T follicular helper cell (primary cell): ENCODE data around the gene TPGS1.

Experiments
- DNase-seq: peaks from one replicate; pipeline ENCODE4 v3.0.0-alpha.2; 2020; ENCODE audit warnings: low read depth
- total RNA-seq, 2 experiments: gene quantifications; one replicate each; lab custom pipeline; 2026; lab: John Stamatoyannopoulos, UW

The TPGS1 gene, protein sequence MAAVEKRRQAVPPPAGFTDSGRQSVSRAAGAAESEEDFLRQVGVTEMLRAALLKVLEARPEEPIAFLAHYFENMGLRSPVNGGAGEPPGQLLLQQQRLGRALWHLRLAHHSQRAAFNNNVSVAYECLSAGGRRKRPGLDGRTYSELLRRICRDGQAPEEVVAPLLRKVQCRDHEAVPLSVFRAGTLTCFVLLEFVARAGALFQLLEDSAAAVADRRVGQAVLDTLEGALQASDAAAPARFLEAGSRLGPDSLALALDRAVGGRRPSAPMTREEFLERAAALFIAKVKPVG
- 6.0 to 16.1 reads per million in 2 experiments for total RNA-seq

DNA sequence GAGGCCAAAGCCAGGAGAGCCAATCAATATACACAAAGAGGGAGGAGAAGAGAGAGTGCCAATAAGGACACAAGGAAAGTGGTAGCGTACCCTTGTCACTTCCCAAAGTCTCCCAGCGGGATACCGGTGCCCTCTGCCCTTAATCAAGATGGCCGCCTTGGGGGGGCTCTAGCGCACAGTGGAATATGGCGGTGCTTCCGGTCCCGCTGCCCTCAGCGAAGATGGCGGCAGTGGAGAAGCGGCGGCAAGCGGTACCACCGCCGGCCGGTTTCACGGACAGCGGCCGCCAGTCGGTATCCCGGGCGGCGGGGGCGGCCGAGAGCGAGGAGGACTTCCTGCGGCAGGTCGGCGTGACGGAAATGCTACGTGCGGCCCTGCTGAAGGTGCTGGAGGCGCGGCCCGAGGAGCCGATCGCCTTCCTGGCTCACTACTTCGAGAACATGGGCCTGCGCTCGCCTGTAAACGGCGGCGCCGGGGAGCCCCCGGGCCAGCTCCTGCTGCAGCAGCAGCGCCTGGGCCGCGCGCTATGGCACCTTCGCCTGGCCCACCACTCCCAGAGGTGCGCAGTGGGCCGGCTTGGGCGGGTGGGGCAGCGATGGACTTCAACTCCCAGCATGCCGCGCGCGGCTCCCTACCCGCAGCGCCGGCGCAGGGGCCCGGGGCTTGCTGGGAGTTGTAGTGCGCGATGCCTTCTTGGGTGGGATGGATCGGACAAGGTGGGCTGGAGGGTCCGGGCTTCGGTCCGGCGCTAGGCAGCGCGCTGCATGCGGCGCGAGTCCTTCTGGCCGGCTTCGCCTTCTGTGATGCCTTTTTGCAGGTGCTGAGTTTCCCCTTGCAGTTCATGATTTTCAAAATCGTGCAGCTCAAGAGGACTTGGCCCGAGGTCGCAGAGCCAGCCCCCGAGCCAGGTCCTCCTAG is at the start of gene TPGS1:
Gene TPGS1, plus strand, starts transcription at position 212 of the 918 bp plus-strand sequence. Its CDS starts 10 bp downstream, at position 222.
- DNase-seq: peak; percentile 79

DNA sequence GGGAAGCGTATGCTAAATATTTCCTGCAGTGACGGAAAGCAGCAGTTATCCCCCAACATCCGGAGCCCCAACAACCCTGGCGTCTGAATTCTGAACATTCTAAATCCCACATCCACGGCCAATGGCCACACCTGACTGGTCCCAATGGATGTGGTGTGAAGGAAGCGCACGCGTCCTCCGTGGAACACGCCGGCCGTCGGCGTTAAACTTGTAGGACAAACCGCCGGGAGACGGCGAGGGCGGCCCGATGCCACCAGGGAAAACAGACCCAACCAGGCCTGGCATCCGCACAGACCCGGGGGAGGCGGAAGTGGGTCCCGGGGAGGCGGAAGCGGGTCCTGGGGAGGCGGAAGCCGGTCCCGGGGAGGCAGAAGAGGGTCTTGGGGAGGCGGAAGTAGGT is 49.7 kb upstream of the TPGS1 start:
- DNase-seq: no peak

DNA sequence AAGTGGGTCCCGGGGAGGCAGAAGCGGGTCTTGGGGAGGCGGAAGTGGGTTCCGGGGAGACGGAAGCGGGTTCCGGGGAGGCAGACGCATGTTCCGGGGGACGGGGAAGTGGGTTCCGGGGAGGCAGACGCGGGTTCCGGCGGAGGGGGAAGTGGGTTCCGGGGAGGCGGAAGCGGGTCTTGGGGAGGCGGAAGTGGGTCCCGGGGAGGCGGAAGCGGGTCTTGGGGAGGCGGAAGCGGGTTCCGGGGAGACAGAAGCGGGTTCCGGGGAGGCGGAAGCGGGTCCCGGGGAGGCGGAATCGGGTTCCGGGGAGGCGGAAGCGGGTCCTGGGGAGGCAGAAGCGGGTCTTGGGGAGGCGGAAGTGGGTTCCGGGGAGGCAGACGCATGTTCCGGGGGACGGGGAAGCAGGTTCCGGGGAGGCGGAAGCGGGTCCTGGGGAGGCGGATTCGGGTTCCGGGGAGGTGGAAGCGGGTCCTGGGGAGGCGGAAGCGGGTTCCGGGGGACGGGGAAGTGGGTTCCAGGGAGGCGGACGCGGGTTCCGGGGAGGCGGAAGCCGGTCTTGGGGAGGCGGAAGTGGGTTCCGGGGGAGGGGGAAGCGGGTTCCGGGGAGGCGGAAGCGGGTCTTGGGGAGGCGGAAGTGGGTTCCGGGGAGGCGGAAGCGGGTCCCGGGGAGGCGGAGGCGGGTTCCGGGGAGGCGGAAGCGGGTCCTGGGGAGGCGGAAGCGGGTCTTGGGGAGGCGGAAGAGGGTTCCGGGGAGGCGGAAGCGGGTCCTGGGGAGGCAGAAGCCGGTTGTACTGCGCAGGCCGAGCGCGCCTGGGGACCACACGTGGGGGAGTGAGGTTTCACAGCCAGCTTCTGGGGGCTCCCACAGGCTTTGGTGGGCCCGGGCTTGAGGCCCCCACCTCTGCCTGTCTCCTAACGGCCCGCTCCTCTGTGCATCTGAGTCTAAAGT is 48.9 kb upstream of the TPGS1 start:
- no peak for DNase-seq

DNA sequence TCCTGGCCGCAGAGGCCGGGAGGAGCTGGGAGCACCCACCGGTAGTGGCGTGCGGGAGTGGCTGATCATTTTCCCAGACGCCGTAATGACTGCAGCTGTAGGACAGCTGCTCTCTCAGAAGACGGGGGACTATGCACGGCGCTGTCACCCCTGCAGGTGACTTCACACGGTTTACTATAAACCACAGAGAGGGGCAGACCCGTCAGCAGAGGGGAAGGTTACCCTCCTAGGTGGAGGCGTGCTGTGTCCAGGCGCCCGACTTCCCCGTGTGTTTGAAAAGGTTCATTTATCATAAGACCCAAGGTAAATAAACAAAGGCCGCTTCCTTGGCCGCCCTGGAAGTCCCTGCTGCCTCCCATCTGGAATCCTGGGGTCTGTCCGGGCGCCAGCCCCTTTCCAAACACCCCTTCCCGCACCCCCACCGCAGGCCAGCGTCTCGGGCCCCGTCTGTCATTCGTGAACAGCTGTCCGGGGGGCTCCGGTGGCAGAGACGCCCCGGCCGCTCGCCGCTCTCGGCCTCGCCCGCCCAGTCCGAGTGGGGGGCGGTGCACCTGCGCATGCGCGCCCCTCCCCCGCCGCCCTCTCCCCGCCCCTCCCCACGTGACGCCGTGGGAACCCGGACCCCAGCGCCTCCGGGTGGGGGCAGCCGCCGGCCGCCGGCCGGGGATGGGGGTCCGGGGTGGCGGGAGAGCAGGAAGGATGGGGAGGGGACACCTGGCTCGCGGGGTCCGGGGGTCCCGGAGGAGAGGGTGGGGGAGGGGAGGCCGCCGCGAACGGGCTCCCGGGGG is 47.4 kb upstream of the TPGS1 start:
- no peak for DNase-seq

DNA sequence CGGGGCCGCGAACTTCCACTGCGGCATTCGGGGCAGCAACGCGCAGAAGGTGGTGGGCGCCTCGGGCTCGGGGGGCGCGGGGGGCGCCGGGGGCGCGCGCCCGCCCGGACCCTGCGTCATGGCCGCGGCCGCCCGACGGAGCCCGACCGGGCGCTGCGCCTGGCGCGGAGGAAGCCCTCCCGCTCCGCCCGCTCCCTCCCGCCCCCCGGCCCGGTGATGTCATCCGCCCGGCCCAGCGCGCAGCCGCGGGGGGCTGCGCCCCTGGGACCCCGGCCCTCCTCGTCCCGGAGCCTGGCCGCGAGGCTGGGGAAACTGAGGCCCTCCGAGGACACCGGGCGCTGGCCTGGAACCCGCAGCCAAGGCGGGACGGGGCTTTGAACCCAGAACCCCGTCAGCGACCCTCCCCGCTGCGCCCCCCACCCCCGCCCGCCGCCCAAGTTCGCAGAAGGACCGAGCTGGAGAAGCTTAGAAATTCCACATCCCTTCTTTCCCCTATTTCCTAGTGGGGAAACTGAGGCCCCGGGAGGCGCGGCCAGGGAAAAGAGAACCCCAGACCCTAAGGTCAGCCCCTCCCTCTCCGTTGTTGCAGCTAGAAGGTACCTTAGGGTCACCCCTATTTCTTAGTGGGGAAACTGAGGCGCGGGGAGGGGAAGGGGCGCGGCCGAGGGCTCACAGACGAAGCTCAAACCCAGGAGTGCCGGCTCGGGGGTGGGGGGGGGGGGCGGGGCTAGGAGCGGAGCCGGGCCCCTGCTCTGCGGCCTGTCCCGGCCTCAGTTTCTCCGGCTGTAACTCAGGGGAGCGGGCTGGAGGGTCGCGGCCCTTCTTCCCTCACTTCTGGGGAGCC is 46.2 kb upstream of the TPGS1 start, which contains the start of gene SHC2:
Gene SHC2, minus strand, starts transcription at position 157 of the 844 bp plus-strand sequence. Its CDS starts 37 bp downstream, at position 120.
- DNase-seq: no peak

DNA sequence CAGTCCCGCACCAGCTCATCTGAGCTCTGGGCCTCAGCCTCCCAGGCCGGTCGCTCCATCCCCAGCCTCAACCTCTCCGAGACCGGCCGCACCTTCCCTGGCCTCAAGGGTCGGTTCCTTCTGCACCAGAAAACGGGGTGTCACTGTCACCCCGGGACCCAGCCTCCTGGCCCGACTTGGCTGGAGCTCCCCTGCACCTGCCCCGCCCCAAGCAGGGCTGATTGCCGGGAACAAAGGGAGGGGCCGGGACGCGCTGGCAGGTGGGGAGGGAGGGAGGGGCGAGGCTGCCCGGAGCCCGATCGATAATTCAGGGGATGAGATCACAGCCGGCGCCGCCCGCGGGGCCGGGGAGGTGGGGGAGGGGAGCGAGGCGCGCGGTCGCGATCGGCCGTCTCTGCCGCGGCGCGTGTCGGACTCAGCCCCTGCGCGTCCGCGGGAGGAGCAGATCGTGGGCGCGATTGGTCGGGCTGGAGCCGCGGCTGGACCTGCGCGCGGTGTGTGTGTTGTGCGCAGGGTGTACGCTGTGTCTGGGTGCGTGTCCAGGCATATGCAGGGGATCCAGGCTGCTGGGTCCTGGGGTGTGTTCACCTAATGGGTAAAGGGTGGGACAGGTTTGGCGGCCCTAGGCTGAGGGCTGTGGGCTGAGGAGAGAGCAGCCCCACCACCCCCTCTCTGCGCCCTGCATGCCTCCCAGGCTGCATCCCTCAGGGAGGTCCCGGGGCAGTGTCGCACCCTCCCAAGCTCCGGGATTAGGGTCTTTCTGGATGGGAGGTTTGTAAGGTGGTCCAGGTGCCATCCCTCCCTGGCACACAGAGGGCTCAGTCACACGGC is 45.4 kb upstream of the TPGS1 start:
- no peak for DNase-seq

DNA sequence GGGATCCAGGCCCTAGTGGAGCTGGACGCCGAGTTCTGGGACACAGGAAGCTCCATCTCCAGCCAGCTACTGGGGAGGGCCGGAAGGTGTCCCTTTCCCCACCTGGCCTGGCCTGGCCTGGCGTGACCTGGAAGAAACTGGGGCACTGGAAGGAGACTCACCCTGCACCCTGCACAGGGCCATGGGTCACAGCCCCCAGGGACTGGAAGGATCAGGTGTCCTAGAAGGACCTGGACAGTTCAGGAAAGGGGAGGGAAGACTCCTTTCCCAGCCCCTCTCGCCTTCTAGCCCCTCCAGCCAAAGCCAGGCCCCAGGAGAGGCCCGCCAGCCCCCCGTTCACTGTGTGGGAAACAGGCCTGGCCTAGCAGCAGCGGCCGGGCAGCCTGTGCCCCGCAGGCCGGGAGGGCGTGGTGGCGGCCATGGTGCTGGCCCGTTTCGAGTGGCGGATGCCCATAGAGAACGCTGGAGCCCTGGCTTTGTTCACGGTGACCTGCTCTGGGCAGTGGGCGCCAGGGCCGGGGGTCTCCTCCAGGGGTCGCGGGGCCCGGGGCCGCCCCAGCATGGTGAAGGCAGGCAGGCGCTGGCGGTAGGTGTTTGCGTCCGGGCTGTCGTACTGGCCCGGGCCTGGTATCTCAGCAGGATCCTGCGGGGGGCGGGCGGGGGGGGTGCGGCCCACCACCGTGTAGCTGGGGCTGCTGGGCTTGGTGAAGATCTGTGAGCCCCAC is 43.7 kb upstream of the TPGS1 start:
- no peak for DNase-seq

DNA sequence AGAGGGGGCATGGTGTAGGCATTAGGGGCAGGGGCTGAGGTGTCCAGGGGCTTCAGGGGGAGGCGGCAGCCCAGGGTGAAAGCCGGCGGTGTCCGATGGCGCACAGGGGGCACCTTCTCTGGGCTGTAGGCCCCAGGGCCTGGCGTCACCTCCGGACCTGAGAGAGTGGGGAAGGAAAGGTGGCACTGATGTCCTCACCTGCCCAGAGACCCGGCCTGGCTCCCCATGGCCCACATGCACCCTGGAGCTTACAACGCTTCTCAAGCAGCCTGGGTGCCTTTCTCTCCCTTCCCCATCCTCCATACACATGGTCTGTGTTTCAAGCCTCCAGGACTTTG is 43.1 kb upstream of the TPGS1 start:
- no peak for DNase-seq

DNA sequence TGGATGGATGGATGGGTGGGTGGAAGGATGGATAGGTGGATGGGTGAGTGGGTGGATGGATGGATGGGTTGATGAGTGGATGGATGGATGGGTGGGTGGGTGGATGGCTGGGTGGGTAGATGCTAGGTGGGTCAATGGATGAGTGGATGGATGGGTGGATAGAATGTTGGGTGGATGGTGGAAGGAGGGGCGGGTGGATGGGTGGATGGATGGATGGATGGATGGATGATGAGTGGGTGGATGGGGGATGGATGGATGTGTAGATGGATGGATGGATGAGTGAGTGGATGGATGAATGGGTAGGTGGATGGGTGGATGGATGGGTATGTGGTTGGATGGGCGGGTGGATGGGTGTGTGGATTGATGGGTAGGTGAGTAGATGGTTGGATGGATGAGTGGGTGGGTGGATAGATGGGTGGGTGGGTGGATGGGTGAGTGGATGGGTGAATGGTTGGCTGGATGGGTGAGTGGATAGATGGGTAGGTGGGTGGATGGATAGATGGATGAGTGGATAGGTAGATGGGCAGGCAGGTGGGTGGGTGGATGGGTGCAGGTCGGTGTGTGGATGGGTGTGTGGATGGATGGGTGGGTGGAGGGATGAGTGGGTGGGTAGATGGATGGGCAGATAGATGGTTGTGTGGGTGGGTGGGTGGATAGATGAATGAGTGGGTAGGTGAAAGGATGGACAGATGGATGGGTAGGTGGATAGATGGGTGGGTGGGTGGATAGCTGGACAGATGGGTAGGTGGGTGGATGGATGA is 42.1 kb upstream of the TPGS1 start:
- DNase-seq: no peak

DNA sequence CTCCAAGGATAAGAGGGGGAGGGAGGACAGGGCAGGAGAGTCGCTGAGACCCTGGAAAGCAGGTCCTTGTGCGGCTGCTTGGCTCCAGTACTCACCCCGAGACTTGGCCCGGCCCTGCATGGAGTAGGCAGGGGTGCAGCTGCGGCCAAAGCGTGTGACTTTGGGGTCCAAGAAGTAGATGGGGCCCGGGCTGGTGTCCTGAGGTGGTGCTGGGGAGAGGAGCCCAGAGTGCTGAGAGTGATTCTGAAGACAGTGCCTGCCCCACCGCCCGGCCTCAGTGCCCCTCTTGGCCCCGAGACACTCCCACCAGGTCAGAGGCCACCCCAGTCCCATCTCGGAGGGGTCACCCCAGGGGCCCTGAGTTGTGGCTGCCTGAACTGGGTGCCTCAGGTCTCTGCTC is 39.7 kb upstream of the TPGS1 start:
- DNase-seq: no peak

DNA sequence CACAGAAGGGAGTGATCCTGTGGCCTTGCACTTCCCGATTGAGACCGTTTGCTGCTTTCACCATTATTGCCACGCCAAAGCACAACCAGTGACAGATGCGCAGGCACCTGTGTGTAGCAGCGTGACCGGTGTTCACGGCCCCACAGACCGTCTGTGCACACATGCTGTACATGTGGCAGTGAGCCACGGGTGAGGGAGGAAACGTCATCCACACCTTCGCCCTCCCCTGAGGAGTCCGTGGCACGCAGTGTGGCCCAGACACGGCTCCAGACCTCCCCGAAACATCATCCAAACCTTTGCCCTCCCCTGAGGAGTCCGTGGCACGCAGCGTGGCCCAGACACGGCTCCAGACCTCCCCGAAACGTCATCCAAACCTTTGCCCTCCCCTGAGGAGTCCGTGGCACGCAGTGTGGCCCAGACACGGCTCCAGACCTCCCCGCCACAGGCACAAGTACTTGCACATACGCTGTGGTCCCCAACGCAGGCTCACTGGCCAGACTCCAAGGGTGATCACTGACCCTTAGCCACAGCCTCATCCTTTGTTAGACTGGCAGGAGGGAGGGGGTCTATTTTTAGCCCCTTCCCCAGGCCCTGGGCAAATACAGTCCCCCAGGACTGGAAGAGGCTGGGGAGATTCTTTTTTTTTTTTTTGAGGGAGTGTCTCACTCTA is 38.6 kb upstream of the TPGS1 start:
- no peak for DNase-seq

DNA sequence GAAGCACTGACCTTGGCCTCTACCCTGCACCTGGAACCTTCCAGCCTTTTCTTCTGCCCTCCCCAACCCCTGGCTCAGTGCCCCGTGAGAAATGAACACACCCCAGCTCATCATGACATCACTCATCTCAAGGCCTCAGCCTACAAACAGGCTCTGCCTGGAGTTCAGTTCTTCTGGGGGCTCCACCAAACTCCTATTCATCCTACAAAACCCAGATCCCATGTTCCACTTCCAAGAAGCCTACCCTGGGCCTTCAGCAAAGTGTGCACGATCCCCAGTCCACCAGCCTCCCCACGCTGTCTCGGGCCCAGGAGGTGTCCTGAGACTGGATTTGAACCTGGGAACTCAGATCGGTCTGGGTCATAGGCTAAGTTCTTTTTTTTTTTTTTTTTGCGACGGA is 37.5 kb upstream of the TPGS1 start:
- DNase-seq: no peak

DNA sequence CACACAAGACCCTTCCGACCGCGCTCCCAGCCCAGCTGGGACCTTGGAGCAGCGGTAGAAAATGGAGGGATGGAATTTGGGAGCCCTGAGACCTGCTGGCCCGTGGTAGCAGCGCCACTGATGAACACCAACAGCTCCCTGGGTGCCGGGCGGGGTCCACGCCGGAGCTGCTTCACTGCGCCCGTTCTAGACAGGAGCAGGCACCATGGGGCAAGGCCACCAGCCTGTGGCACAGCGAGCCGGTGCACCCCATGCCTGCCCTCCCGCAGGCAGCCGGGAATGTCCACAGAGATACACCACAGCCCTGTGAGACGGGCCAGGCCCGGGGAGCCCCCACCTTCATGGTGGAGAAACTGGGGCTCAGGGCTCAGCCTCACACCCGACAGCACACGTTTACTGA is 36.6 kb upstream of the TPGS1 start:
- DNase-seq: no peak

DNA sequence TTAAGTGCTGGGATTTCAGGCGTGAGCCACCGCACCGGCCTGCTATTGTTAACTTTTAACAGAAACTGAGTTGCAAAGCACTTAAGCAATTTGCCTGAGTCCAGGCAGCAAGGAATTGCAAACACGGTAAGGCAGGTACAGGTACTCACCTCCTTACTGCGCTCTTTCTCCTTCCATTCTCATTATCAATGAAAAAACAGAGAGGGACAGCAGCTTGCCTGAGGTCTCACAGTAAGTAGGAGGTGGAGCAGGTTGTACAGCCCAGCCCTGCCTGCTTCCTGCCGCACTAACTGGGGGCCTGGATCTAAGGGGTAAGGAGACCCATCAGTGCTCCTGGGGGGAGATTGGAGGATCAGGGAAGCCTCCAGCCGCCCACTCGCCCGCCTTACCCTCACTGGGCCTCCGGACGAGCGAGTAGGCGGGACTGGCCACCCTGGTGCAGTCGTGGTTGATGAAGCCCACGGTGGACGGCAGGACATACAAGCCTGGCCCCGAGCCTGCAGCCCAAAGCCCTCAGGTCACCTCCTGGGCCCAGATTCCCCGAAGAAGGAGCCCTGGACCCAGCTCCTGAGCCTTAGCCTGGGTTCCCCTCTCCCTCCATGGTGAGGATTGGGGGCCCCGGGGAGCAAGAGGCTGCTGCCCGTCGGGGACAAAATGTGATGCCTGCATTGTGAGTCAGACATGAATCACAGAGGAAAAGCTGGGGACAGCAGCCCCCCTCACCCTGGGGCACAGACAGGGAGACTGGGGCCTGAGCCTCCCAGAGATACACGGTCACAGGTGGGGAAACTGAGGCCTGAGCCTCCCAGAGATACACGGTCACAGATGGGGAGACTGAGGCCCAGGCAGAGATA is 35.1 kb upstream of the TPGS1 start:
- DNase-seq: no peak

DNA sequence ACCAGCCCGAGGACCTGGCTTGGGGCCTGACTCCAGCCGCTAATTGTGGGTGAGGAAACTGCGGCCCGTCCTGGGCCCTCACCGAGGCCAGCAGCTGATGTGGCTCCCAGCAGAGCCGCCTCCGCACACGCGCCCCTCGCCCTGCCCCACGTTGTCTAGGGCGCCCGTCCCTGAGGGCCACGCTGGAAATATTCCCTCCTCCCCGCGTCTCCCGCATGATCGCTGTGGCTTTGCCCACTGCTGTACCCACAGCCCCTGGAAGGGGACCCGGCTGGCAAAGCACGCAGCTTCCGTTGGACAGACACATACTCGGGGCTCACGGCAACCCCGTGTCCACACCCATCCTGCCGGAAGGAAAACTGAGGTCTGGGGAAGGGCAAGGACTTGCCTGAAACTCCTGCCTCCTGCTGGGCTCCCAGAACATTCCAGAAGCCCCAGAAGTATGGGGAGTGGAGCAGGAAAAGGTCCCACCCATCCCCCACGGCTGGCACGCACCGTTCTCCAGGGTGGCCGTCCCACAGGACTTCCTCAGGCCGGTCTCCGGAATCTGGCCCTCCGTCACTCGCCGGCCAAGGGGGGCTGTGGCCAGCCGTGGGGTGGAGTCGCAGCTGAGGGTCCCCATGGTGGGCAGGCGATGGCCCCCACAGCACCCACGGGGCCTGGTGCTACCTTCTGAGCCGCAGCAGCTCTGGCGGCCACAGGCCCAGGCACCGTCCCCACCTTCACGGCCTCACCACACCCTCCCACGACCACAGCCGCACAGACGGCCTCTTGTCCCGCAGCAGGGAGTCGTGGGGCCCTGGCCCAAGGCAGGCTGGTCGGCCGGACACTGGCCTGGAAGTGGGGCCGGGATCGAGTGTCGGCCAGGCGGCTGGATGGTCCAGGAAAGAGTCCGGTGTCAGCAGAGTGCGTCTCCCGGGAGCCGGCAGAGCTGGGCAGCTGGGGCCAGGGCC is 32.9 kb upstream of the TPGS1 start:
- no peak for DNase-seq
